ENCODE measurements around the gene KMT2C. TPM values are rescaled to one million over a fixed set of nuclear protein-coding genes. Genes with fewer than 3 reads are reported as not detected.
A peak's percentile ranks its signal among the peaks of the same experiment; 100 is the strongest.
"Not testable (repeated sequence)": the region's sequence is repeated elsewhere in the genome, so short reads cannot be mapped to it uniquely, and the experiment has no call there.

Gene KMT2C
- total RNA-seq, 1 donor from 2014 or later, result 136 TPM

GRCh38 chr7:152477079-152477478 lies 41.3 kb upstream of the KMT2C start:
- Mint-ChIP-seq H3K4me3 (ENCODE audit: unreplicated experiment) (peak overlapping the region; percentile 24), H3K27ac (ENCODE audit: unreplicated experiment) (peak overlapping the region; percentile 94), H3K4me1 (ENCODE audit: low read depth, unreplicated experiment) (peaks cover 4% of the 10 kb centered on the region), H3K9me3 (ENCODE audit: unreplicated experiment) (no peaks in the 10 kb centered on the region), H3K36me3 (ENCODE audit: unreplicated experiment) (peaks cover 2% of the 10 kb centered on the region), H3K27me3 (ENCODE audit: unreplicated experiment) (no peaks in the 10 kb centered on the region)
- TF ChIP-seq CTCF (IDR thresholded peaks at IDR 0.05; ENCODE audit: partially characterized antibody, unreplicated experiment), result no peak
- no peak for DNase-seq

GRCh38 chr7:152476551-152476950 lies 40.7 kb upstream of the KMT2C start:
- H3K4me3 Mint-ChIP-seq (ENCODE audit: unreplicated experiment), result peak overlapping the region; percentile 24
- no peak for DNase-seq
- no peak for TF ChIP-seq CTCF (IDR thresholded peaks at IDR 0.05; ENCODE audit: partially characterized antibody, unreplicated experiment)
- peaks cover 4% of the 10 kb centered on the region for H3K36me3 Mint-ChIP-seq (ENCODE audit: unreplicated experiment)
- H3K4me1 Mint-ChIP-seq (ENCODE audit: low read depth, unreplicated experiment), result peaks cover 4% of the 10 kb centered on the region
- H3K9me3 Mint-ChIP-seq (ENCODE audit: unreplicated experiment), result no peaks in the 10 kb centered on the region
- H3K27ac Mint-ChIP-seq (ENCODE audit: unreplicated experiment), result peak overlapping the region; percentile 94
- no peaks in the 10 kb centered on the region for H3K27me3 Mint-ChIP-seq (ENCODE audit: unreplicated experiment)

GRCh38 chr7:152471023-152471620 lies 35.3 kb upstream of the KMT2C start:
- peaks cover 14% of the 10 kb centered on the region for H3K36me3 Mint-ChIP-seq (ENCODE audit: unreplicated experiment)
- not testable (repeated sequence) for H3K4me3 Mint-ChIP-seq (ENCODE audit: unreplicated experiment); H3K4me1 Mint-ChIP-seq (ENCODE audit: low read depth, unreplicated experiment); H3K27me3 Mint-ChIP-seq (ENCODE audit: unreplicated experiment); H3K9me3 Mint-ChIP-seq (ENCODE audit: unreplicated experiment); H3K27ac Mint-ChIP-seq (ENCODE audit: unreplicated experiment); DNase-seq

- H3K9me3 Mint-ChIP-seq (ENCODE audit: unreplicated experiment); DNase-seq; H3K27me3 Mint-ChIP-seq (ENCODE audit: unreplicated experiment); H3K27ac Mint-ChIP-seq (ENCODE audit: unreplicated experiment); H3K4me1 Mint-ChIP-seq (ENCODE audit: low read depth, unreplicated experiment); H3K4me3 Mint-ChIP-seq (ENCODE audit: unreplicated experiment): not testable (repeated sequence)
- peaks cover 14% of the 10 kb centered on the region for H3K36me3 Mint-ChIP-seq (ENCODE audit: unreplicated experiment)
Measured at GRCh38 chr7:152470251-152471022, 34.6 kb upstream of the KMT2C start.

- not testable (repeated sequence) for H3K4me3 Mint-ChIP-seq (ENCODE audit: unreplicated experiment); H3K27ac Mint-ChIP-seq (ENCODE audit: unreplicated experiment); DNase-seq; H3K4me1 Mint-ChIP-seq (ENCODE audit: low read depth, unreplicated experiment); H3K27me3 Mint-ChIP-seq (ENCODE audit: unreplicated experiment)
- H3K36me3 Mint-ChIP-seq (ENCODE audit: unreplicated experiment), result peaks cover 14% of the 10 kb centered on the region
- peaks cover 10% of the 10 kb centered on the region for H3K9me3 Mint-ChIP-seq (ENCODE audit: unreplicated experiment)
Measured at GRCh38 chr7:152469576-152469975, 33.8 kb upstream of the KMT2C start.

GRCh38 chr7:152467225-152467624 lies 31.4 kb upstream of the KMT2C start:
- H3K36me3 Mint-ChIP-seq (ENCODE audit: unreplicated experiment), result peaks cover 13% of the 10 kb centered on the region
- no peak for TF ChIP-seq CTCF (IDR thresholded peaks at IDR 0.05; ENCODE audit: partially characterized antibody, unreplicated experiment)
- DNase-seq, result no peak
- H3K27ac Mint-ChIP-seq (ENCODE audit: unreplicated experiment), result no peak overlapping the region
- no peak overlapping the region for H3K4me3 Mint-ChIP-seq (ENCODE audit: unreplicated experiment)
- peaks cover 4% of the 10 kb centered on the region for H3K27me3 Mint-ChIP-seq (ENCODE audit: unreplicated experiment)
- peaks cover 3% of the 10 kb centered on the region for H3K4me1 Mint-ChIP-seq (ENCODE audit: low read depth, unreplicated experiment)
- H3K9me3 Mint-ChIP-seq (ENCODE audit: unreplicated experiment), result peaks cover 17% of the 10 kb centered on the region
